ENCODE measurements around the gene HOXA10.

HOXA10 gene

GRCh38 chr7:27203365-27203953 is 29.3 kb upstream of the HOXA10 start:
- no peak for DNase-seq

DNA sequence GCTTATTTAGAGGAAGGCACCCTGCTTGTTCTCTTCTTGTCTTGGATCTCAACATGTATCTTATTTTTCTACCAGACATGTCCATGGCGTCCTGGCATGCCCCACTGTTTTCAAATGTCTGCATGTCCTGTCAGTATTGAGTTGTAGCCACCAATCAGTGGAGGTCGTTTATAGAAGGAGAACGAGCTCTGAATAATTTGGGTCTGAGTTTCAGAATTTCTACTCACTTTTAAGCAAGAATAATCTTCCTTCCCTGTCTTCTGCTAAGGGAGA is 28.7 kb upstream of the HOXA10 start:
- no peak for DNase-seq

GRCh38 chr7:27202018-27202861 is 28.1 kb upstream of the HOXA10 start:
- DNase-seq, result no peak

- no peak for DNase-seq
Measured at GRCh38 chr7:27201580-27202017, 27.5 kb upstream of the HOXA10 start.

- no peak for DNase-seq
Measured at GRCh38 chr7:27200761-27201579, 26.9 kb upstream of the HOXA10 start.

DNA sequence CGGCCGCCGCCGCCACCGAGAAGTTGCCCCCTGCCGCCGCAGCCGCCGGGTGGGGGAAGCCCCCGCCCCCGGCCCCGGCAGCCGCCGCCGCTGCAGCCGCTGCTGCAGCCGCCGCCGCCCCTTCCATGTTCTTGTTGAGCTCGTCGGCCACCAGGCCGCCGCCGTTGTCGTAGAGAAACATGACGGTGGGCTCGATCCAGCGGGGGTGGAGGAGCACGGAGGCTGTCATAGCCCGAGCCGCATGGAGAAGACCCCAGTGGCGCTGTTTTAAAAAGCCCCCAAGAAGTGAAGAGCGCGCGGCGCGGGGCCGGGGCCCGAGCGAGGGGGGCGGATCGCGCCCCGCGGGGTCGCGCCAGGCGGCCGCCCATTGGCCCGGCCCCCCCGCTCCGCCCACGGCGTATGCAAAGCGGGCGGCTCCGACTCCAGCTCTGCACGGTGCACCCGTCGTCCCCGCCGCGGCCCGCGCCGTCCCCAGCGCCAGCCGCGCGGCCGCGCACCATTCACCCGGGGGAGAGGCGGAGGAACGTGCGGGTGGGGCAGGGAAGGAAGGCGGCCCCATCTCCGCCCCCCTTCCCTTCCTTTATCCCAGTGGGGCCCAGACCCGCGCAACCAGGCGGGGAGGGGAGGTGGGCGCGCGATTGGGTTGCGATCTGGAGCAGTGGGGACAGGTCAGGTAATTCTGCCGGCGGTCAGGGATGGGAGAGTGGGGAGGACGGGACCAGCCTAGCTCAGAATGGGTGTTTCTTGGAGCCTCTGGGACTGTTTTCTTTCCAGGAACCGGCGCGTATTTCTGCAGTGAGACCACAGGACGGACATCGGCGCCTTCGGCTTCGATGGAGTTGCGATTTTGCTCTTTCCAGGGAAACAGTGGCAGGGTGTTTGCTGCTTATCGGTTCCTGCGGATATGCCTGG is 26.0 kb upstream of the HOXA10 start, which contains the start of gene HOXA13:
Gene HOXA13, minus strand, starts transcription at position 243 of the 912 bp plus-strand sequence. Its CDS starts 14 bp downstream, at position 229.
- peak; percentile 47 for DNase-seq

DNA sequence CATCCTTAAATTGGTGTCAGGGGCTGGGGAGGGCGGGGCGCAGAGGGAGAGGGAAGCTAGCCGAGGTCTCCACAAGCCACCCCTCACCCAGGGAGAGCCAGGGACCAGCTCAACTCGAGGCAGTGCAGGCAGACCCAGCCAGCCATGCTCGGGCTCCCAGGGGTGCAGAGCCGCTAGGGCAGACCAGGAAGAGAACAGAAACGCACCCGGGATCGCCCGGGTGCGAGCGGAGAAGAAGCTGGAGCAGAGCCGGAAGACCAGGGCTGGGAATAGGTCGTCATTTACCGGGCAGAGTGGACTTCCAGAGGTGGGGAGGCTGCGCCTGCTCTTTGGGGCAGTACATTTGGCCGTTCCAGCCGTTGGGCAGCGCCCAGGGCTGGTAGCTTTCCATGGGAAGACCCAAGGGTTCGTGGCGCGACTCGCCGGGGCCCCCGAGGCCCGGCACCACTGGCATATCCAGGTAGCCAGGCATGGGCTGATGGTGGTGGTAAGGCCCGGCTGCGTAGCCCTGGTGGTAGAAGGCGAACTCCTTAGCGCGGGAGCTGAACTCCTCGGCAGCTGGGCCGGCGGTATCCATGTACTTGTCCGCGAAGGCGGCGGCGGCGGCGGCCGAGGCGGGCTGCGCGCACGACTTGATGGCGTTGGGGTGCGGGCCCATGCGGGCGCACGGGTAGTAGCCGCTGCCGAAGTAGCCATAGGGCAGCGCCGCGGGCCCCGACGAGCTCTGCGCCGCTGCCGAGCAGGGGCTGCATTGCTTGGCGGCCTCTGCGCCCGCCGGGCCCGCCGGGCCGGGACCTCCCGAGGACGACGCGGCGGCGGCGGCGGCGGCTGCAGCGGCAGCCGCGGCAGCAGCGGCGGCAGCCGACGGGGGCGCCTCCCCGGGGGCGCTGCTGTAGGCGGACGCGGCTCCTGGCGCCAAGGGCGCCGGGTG is 25.0 kb upstream of the HOXA10 start:
- peak; percentile 21 for DNase-seq

- DNase-seq, result no peak
Measured at GRCh38 chr7:27198138-27198841, 24.2 kb upstream of the HOXA10 start.

GRCh38 chr7:27197137-27198042 is 23.3 kb upstream of the HOXA10 start:
- peak; percentile 39 for DNase-seq

- DNase-seq, result peak; percentile 83
Measured at GRCh38 chr7:27196287-27196767, 22.2 kb upstream of the HOXA10 start.

GRCh38 chr7:27194686-27195379 is 20.7 kb upstream of the HOXA10 start:
- DNase-seq, result no peak

DNA sequence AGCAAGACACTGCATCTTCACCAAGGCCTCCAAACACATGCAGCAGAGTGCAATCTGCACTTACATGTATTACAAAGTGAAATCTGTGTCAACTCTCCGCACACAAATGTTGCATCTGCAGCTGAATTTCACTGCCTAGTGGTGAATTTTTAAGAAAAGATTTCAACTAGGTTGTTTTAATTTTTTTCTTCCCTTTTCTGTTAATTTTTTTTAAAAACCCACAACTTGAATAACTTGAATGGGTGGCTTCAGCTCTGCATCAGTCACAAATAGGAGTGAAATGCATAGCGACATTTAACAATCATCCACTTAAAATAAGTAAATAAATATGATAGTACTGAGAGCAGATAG is 19.9 kb upstream of the HOXA10 start:
- DNase-seq, result no peak

DNA sequence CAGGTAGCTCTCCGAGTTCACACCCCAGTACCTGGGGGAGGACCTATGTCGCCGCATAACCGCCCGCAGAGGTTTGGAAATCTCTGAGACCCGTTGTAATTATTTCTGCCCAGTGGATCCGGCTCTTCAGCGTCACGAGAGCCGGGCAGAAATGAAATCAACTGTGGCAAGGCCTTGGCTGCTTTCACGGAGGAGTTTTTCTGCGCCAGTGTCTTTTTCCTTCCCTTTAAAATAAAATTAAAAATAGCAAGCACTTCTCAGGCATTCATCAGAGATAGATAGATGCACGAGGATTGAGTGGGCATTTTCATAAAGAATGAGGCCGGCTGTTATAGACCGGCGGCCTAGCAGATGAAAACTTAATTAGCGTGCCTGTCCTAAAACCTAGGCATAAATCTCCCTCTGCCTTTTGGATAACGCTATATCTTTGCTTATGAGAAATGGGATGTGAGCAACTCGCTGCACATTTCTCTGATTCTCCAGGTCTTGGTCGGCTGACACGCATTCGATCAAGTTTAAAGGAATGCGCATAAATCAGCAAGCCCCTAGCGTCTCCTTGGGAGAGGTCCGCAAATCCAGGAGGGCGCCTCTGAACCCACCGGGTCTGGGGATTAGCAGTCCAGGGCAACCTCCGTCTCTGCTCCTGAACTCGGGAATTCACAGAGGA is 19.3 kb upstream of the HOXA10 start:
- DNase-seq, result no peak

GRCh38 chr7:27192546-27193334 is 18.6 kb upstream of the HOXA10 start:
- no peak for DNase-seq

DNA sequence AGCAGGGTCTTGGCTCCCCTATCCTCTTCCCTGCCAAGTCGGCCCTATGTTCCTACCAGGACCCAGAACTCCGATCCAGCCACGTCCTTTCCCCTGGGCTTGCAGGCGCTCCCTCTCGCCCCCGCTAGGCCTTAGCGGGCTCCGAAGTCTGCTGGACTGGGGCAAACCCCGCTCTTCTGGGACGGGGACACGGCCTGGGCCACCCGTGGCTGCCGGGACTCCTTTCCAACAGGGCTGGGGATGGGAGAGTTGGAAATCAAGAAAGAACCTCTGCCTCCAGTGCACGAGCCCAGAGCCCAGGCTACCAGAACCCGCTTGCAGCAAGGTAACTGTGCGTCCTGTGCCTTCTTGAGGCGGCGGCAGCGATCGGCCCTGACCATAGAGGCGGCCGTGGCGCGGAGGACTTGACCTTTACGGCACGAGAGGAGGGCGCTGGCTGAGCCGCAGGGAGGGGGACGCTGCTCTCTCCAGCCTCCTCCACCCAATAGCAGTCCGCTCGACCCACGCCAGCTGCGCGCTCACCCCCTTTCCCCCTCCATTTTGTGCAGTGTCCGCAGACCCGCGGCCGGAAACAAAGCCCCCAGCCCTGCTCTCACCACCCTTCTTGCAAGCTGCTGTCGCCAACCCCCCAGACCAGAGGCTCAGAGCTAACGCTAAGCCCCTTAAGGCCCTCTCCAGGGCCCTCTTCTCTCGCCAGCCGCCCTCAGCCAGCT is 17.9 kb upstream of the HOXA10 start:
- no peak for DNase-seq

GRCh38 chr7:27191161-27191731 is 17.1 kb upstream of the HOXA10 start:
- DNase-seq, result no peak

All from NCI-H510A treated with DMSO at 0.1 percent for 48 hours (cell line).